Endodermal cell (in vitro differentiated cells): ENCODE results near the gene TBCD. TPM values are rescaled to one million over a fixed set of nuclear protein-coding genes. Genes with fewer than 3 reads are reported as not detected.

Source experiments
- DNase-seq: peaks from one replicate; pipeline ENCODE4 v3.0.0-alpha.2; 2017
- H3K27ac ChIP-seq: 2 replicates; pipeline ENCODE4 v1.5.1; 2013; ENCODE audit warnings: mild to moderate bottlenecking, low read depth, low read length, moderate library complexity
- H3K27me3 ChIP-seq: 2 replicates; pipeline ENCODE4 v1.6.1; 2013; ENCODE audit warnings: mild to moderate bottlenecking, low read length, moderate library complexity; ENCODE audit not compliant: insufficient read depth, control insufficient read depth, poor library complexity, severe bottlenecking
- H3K36me3 ChIP-seq: 2 replicates; pipeline ENCODE4 v1.7.0; 2013; ENCODE audit warnings: mild to moderate bottlenecking, low read length, moderate library complexity; ENCODE audit not compliant: control insufficient read depth, insufficient read depth
- H3K4me1 ChIP-seq: one replicate; pipeline ENCODE4 v1.7.0; 2013; ENCODE audit warnings: low read length; ENCODE audit not compliant: control insufficient read depth, insufficient read depth
- H3K4me3 ChIP-seq: 2 replicates; pipeline ENCODE4 v1.5.1; 2013; ENCODE audit warnings: mild to moderate bottlenecking, low read length, moderate library complexity
- H3K9ac ChIP-seq: 2 replicates; pipeline ENCODE4 v1.6.1; 2013; ENCODE audit warnings: mild to moderate bottlenecking, low read length, moderate library complexity; ENCODE audit not compliant: poor library complexity, severe bottlenecking; ENCODE audit errors: extremely low read depth
- H3K9me3 ChIP-seq: 2 replicates; pipeline ENCODE4 v1.6.1; 2013; ENCODE audit warnings: mild to moderate bottlenecking, low read length, moderate library complexity; ENCODE audit not compliant: control insufficient read depth
- H3K27ac Mint-ChIP-seq: 2 replicates; pipeline ENCODE4 v1.8.0; 2020; ENCODE audit warnings: mixed read lengths
- H3K27me3 Mint-ChIP-seq: 2 replicates; pipeline ENCODE4 v1.8.0; 2021; ENCODE audit warnings: mild to moderate bottlenecking, mixed read lengths; ENCODE audit not compliant: insufficient read depth
- H3K36me3 Mint-ChIP-seq: 2 replicates; pipeline ENCODE4 v1.8.0; 2020; ENCODE audit warnings: low read depth, mixed read lengths
- H3K4me1 Mint-ChIP-seq: 2 replicates; pipeline ENCODE4 v1.8.0; 2020; ENCODE audit warnings: mixed read lengths
- H3K4me3 Mint-ChIP-seq: 2 replicates; pipeline ENCODE4 v1.8.0; 2020; ENCODE audit warnings: mild to moderate bottlenecking, moderate library complexity, mixed read lengths
- H3K9me3 Mint-ChIP-seq: 2 replicates; pipeline ENCODE4 v1.8.0; 2020; ENCODE audit warnings: mild to moderate bottlenecking, mixed read lengths
- WGBS, 2 experiments: methylation state at CpG; one replicate each; pipeline versions ENCODE4 v1.1.5 to v1.1.7; 2013; ENCODE audit warnings: missing lambda C conversion rate in 2 of 2, mixed read lengths in 1 of 2; ENCODE audit not compliant: insufficient coverage in 1 of 2, insufficient read length in 1 of 2; 5-methylcytosine and 5-hydroxymethylcytosine counted together
- total RNA-seq, 2 donors: library from RNA; stranded (reverse); fragmentation: NEBNext Ultra II Directional in 1 of 2; extraction: Animal tissue kit (Norgen Biotek cat#: 25700) in 1 of 2; gene quantifications; 2 replicates in 1 of 2; 3 replicates in 1 of 2; pipeline ENCODE4 v1.2.1, GENCODE V29; 2021
- TF ChIP-seq, protein P1 (sequence below): fragments of 200-600 bp; sonication (generic); conservative IDR thresholded peaks from 2 replicates; pipeline ENCODE4 v1.5.0; 2021; ENCODE audit warnings: antibody characterized with exemption, mild to moderate bottlenecking

Gene TBCD
- total RNA-seq, 2 donors from 2014 or later, result 107 TPM

DNA sequence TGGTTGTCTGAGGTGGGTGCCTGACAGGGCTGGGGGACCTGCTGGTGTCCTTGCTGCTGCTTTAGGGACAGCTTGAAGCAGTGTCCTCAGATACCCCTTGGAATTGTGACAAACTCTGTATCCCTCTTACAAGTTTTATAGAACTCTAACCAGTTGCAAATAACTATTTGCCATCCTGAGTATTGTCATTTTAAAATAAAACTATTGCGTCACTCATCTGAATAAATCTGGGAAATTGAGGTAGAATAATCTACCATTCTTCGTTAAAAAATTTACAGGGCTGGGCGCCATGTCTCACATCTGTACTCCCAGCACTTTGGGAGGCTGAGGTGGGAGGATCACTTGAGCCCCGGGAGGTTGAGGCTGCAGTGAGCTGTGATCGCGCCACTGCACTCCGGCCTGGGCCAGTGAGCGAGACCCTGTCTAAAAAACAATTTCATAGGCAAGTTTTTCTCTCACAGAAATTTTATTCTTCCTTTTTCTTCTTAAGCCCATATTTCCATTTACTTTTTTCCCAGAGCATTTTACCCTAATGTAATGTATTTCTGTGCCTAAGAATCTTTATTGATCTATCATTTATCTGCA, 73.8 kb downstream of the TBCD start:
- Histone ChIP-seq H3K27me3 (no peaks in the 10 kb centered on the region), H3K9me3 (peaks cover 8% of the 10 kb centered on the region), H3K4me3 (no peak overlapping the region), H3K27ac (no peak overlapping the region), H3K9ac (no peak overlapping the region), H3K36me3 (peaks cover 25% of the 10 kb centered on the region), H3K4me1 (no peaks in the 10 kb centered on the region)
- Mint-ChIP-seq H3K27me3 (no peaks in the 10 kb centered on the region), H3K36me3 (peaks cover 49% of the 10 kb centered on the region), H3K9me3 (peaks cover under 1% of the 10 kb centered on the region), H3K4me3 (no peak overlapping the region), H3K27ac (no peak overlapping the region), H3K4me1 (no peaks in the 10 kb centered on the region)
- 94 to 97% methylated on average over 8 of the region's 8 CpGs for WGBS, 2 experiments
- DNase-seq, result no peak
- TF ChIP-seq, protein P1, sequence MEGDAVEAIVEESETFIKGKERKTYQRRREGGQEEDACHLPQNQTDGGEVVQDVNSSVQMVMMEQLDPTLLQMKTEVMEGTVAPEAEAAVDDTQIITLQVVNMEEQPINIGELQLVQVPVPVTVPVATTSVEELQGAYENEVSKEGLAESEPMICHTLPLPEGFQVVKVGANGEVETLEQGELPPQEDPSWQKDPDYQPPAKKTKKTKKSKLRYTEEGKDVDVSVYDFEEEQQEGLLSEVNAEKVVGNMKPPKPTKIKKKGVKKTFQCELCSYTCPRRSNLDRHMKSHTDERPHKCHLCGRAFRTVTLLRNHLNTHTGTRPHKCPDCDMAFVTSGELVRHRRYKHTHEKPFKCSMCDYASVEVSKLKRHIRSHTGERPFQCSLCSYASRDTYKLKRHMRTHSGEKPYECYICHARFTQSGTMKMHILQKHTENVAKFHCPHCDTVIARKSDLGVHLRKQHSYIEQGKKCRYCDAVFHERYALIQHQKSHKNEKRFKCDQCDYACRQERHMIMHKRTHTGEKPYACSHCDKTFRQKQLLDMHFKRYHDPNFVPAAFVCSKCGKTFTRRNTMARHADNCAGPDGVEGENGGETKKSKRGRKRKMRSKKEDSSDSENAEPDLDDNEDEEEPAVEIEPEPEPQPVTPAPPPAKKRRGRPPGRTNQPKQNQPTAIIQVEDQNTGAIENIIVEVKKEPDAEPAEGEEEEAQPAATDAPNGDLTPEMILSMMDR, result no peak

DNA sequence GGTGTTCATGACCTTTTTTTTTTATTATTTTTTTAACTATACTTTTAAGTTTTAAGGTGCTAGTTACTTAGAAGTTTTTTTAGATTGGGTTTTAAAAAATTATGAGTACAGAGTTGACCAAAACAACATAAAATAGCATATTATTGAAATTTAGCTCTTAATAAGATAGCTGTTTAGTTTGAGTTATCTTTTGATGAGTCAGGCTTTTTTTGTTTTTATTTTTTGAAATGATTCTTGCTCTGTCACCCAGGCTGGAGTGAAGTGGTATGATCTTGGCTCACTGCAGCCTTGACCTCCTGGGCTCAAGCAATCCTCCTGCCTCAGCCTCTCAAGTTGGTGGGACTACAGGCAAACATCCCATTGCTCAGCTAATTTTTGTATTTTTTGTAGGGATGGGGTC, 74.3 kb downstream of the TBCD start:
- Mint-ChIP-seq H3K27me3 (no peaks in the 10 kb centered on the region), H3K27ac (no peak overlapping the region)
- TF ChIP-seq, protein P1, result no peak

DNA sequence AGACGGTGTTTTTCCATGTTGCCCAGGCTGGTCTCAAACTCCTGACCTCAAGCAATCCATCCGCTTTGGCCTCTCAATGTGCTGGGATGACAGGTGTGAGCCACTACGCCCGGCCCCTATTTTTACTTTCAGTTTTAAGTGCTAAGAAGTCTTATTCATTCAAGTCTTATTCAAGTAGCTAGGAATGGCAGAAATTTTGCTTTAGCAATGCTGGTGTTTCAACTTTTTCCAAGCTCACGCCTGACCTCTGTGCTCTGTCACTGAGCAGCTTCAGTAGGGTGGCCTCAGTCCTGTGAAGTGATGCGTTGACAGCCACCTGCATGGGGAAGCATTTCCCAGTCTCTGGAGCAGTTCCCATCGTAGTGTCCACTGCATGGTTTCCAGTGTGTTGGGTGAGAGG, 75.1 kb downstream of the TBCD start:
- peaks cover 25% of the 10 kb centered on the region for H3K36me3 ChIP-seq
- H3K4me3 Mint-ChIP-seq, result no peak overlapping the region
- TF ChIP-seq, protein P1, result no peak
- H3K4me3 ChIP-seq, result no peak overlapping the region
- no peaks in the 10 kb centered on the region for H3K9me3 Mint-ChIP-seq
- no peak overlapping the region for H3K27ac ChIP-seq
- no peaks in the 10 kb centered on the region for H3K9me3 ChIP-seq
- H3K27ac Mint-ChIP-seq, result no peak overlapping the region
- H3K36me3 Mint-ChIP-seq, result peaks cover 41% of the 10 kb centered on the region
- no peaks in the 10 kb centered on the region for H3K27me3 ChIP-seq
- no peak overlapping the region for H3K9ac ChIP-seq
- no peaks in the 10 kb centered on the region for H3K27me3 Mint-ChIP-seq
- no peaks in the 10 kb centered on the region for H3K4me1 ChIP-seq
- no peak for DNase-seq
- H3K4me1 Mint-ChIP-seq, result no peaks in the 10 kb centered on the region
- WGBS, 2 experiments, result 96 to 97% methylated on average over 7 of the region's 7 CpGs

More for the DNA sequence above, 74.3 kb downstream of the TBCD start:
- Mint-ChIP-seq H3K4me1 (no peaks in the 10 kb centered on the region), H3K9me3 (no peaks in the 10 kb centered on the region), H3K36me3 (peaks cover 45% of the 10 kb centered on the region), H3K4me3 (no peak overlapping the region)
- Histone ChIP-seq H3K27me3 (no peaks in the 10 kb centered on the region), H3K9me3 (peaks cover 2% of the 10 kb centered on the region), H3K4me3 (no peak overlapping the region), H3K9ac (no peak overlapping the region), H3K27ac (no peak overlapping the region), H3K4me1 (no peaks in the 10 kb centered on the region), H3K36me3 (peaks cover 23% of the 10 kb centered on the region)
- no peak for DNase-seq
